Stimulated activated CD4-positive, alpha-beta T cell treated with anti-CD3 and anti-CD28 coated beads, Interleukin-15, amount 100 ng/mL, for 1 hour (primary cell): ENCODE results near the gene CTSZ.
"Not testable (repeated sequence)": the region's sequence is repeated elsewhere in the genome, so short reads cannot be mapped to it uniquely, and the experiment has no call there.

ENCODE experiments used
- DNase-seq, 2 donors: peaks; one replicate each; pipeline ENCODE4 v3.0.0-alpha.2; 2020; ENCODE audit warnings: low read depth in 1 of 2, low spot score in 1 of 2

Gene CTSZ

DNA sequence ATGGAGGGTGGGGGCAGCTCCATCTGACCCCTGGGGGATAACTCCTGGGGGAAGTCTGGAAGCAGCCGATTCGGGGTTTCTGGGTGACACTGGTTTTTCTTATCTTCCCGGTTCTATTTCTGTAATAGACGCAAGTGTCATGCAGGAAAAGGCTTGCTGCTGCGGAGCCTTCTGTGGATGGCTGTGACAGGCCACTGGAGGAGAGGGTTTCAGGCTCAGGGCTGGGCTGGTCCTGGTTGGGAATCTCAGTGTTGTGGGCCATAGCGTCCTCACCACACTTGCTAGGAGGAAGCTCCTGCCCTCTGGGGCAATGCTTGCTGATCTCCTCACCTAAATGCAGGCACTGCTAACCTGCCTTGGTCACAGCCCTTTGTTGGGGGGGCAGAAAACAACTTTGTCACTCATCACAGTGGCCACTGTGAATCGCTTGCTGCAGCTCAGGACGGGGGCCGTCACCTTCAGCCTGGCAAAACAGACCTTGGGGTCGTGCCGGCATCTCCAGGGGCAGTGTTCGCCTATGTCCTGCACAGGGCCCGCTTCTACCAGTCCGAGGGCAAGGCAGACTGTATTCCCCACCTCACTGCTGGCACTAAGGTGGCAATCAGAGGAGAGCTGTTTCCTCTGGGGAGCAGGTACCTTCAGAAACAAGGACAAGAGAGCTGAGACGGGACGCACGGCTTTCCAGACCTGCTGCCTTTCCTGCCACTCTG lies 7.8 kb upstream of the CTSZ start:
- no peak for DNase-seq

DNA sequence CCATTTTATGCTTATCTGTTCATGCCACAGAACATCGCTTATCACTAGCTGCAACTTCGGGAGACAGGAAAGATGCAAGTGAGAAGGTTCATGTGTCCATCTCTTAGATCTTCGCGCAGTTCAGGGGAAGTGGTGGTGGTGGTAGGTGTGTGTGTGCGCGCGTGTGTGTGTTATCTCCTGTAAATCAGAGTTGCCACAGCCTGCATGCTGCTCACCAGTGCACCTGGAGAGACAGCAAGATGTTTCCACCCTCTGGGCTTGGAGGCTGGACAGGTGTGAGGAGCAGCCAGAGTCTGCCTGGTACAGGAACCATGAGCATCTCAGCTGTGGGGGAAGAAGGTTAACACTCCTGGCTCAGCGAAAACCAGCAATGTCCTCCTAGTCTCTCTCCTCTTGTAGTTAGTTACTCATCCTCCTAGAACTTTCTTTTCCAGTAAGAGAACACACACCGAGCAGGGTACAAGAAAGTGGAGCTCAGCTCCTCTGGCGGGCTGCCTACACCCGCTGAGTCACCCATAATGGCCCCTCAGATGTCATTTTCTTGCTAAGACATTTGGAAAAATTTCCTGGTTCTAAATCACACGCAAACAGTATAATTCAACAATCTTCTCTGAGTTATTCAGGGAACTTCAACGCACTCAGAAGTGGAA lies 7.0 kb upstream of the CTSZ start:
- DNase-seq, result no peak

DNA sequence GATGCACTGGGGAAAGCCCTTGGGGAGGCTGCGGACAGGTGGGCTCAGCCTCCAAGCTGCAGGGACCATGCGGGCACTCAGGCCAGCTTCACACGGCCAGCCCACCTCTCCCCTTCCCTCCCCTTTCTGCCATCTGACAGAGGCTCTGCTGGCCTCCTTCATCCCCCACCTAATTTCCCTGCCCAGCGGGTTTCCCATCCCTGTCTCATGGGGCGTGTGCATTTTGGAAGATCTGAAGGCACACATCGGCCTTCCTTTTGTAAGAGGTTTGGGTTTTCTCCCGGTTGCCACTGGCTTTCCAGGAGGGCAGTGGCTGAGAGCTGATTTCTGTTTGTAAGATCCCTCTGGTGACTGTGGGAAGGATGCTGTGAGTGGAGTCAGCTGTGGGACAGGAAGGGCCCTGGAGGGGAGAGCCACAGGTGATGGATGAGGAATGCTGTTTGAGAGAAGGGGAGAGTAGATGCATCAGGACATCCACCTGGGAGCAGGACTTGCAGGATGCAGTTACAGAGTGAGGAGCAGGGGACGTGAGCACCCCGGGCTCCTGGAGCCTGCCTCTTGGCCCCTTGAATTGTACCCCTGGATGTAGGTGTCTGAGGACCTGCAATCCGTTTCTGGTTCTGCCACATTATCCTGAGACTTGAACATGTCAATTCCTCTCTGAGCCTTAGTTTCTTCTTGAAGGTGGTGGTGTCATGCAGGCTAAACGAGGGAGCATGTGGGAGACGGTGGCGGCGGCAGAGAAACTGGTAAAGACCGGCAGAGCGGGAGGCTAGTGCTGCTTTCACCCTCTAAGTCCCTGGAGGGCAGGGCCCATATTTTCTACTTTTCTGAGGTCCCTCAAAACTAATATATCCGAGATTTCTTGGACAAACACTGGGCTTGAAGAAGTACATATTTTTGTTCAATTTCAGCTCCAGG lies 6.2 kb upstream of the CTSZ start:
- DNase-seq, result no peak

DNA sequence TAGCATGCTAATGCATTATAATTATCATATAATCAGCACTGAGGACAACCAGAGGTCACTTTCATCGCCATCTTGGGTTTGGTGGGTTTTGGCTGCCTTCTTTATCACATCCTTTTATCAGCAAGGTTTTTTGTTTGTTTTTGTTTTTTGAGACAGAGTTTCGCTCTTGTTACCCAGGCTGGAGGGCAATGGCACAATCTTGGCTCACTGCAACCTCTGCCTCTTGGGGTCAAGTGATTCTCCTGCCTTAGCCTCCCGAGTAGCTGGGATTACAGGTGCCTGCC lies 4.8 kb upstream of the CTSZ start:
- DNase-seq, result not testable (repeated sequence)

DNA sequence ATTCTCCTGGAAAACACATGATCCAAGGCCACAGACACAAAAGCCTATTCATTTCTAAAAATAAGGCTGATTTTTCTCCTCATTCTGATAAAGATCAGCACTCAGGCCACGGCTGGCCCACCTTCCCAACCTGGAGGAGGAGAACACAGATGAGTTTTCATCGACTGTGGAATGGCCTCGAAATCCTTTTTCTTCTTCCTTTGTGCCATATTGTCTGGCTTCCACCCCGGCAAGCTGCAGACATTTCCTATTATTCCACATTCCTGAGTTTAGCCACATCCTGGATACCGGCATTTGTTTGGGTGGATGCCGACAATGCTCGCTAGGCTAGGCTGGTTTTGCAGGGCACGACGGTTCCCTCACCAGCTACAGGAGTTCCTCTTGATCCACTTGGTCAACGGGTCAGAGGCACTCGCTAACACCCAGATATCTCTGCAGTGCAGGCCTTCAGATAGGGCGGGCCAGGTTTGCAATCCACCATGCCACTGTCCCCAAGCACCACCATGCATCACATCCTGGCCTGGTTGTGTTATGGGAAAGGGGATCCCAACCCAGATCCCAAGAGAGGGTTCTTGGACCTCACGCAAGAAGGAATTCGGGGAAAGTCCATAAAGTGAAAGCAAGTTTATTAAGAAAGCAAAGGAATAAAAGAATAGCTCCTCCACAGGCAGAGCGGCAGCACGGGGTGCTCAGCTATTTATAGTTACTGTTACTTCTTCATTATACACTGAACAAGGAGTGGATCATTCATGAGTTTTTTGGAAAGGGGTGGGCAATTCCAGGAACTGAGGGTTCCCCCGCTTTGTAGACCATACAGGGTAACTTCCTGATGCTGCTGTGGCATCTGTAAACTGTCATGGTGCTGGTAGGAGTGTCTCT lies 4.2 kb upstream of the CTSZ start:
- DNase-seq, result no peak

DNA sequence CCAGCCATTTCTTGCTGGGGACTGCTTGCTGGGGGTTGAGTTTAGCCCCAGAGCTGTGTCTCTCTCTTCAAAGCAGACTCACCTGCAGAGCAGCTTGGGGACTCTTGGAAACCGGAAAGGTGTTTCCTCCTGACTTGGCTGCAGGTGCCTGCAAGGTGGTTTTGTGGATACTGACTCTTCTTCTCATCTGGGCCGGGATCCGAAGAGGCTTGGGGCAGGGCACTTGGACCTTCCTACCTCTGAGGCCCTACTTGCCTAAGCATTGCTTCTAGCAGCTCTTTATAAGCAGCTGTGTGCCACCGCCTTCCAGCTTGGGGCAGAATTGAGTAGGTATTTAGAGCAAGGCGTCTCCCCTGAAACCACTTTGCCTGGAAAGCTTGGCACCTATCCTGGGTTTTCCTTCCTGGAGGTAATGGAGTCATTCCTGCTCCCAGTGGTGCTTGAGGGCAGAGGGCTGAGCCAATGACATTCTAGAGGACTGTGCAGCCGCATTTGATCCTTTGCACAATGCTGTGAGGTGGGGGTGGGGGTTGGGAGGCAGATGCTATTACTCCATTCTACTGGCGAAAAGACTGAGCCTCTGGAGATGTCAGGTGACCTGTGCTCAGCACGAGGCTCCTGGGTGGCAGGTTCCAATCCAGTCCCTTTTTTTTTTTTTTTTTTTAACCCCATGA lies 3.4 kb upstream of the CTSZ start:
- DNase-seq, result no peak

DNA sequence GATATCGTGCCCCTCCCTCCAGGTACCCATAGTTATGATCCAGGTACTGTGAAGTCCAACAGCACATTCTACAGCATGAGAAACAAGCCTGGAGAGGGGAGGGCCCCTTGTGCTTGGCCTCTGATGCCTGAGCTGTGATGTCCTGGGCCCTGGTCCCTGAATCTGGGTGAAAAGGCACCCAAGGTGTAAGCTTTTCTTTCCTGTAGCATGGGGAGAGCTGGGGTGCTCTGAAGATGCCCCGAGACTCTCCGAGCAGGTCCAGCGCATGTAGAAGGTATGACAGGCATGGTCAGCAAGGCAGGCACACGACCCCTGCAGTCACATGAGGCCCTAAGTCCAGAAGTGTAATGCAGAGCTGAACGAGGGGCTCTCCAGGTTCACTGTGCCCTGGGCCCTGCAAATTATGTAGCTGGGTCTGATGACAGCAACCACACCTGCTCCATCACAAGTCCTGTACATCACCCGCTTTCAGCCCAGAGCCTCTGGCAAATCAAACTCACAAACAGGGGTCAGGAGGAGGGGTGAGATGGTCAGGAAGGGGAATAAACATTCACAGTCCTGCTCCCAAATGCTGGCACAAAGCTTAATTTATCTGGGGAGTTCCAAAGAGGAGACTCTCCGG lies 1.8 kb upstream of the CTSZ start:
- no peak for DNase-seq

DNA sequence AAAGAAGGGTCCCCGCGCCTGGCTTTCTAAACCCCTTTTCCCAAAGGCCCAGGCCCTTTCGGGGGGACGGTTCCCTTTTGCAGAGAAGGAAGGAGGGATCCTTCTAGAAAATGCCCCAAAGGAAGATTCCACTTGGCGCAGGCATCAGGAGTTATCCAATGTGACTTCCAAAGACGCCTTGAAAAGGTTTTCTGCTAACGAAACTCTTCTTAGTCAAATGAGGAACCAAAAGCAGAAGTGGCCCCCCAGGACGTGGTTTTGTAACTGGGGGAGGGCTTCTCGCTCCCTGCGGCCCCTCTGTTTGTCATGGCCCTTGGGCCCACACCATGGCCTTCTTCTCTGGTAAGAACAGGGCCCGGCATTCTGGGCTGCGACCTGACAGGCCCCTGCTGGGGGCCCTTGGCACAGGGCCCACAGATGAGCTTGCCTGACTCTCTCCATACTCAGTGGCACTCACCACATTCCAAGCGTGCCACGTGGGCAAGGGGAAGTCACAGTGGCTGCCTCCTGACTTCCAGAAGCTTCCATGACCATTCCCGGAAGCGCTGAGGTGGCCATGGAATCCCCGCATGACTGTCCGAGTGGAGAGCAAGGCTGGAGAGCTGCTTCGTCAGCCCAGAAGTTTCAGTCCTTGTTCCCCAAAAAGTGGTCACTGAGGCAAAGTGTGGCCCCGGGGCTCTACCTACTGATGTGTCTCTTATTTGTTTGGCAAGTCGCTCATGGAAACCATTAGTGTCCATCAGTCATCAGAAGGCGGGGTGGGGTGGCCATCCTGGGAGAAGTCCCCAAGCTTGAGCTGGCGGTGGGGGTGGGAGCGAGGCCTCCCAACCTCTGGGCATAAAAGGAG lies 834 bp upstream of the CTSZ start:
- no peak for DNase-seq

DNA sequence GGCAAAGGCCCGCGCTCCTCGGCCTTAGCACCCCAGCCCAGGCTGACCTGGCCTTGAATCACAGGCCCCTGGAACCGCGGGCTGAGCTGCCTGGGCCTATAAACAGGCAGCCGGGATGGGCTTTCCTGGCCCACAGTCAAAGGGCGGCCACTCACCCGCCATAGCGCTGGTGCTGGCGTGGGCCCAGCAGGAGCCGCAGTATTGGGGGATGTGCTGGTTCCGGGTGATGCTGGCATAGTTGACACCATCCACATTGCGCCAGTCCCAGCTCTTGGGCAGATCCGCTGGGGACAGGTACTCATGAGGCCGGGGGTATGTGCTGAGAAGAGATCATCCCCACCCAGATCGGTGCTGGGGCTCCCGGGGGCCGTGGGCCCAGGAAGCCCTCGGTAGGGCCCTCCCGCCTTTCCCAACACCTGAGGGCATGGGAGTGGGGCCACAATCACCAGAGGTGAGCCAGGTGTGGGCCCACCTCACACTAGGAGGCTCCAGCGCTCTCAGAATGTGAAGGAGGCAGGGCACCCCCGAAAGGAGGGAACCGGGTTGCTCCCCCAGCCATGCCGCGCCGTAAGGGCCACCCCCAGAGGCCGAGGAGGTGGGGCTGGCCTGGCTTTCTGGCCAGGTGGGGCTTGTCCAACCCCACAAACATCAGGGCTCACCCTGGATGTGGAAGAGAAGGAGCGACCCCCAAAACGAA lies 739 bp downstream of the CTSZ start:
- DNase-seq, result no peak

DNA sequence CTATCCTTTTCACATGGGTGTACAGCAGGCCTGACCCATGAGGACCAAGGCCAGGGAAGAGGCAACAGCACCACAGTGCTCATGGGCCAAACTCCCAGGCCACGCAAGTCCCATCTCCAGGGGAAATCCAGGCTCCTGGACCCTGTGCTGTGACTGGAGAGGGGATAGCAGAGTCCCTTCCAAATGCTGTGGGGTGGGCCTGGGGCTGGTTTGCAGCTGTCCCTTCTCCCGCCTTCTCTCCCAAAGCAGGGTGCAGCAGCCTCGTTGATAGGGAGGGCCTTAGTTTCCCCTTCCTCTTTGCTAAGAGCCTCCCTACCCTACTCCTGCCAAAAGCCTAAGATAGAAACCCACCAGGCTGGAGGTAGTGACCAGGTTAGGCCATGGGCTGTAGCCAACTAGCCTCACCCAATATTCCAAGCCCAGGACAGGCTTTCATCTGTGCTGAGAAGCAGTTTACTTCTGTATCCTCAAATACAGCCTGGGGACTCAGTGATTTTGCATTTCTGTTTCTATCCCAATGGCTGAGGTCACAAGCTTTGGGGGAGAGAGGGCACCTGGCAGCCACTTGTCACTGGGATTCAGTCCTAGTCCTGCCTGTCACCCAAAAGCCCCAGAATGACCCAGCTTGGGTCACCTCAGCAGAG lies 1.4 kb downstream of the CTSZ start:
- no peak for DNase-seq

DNA sequence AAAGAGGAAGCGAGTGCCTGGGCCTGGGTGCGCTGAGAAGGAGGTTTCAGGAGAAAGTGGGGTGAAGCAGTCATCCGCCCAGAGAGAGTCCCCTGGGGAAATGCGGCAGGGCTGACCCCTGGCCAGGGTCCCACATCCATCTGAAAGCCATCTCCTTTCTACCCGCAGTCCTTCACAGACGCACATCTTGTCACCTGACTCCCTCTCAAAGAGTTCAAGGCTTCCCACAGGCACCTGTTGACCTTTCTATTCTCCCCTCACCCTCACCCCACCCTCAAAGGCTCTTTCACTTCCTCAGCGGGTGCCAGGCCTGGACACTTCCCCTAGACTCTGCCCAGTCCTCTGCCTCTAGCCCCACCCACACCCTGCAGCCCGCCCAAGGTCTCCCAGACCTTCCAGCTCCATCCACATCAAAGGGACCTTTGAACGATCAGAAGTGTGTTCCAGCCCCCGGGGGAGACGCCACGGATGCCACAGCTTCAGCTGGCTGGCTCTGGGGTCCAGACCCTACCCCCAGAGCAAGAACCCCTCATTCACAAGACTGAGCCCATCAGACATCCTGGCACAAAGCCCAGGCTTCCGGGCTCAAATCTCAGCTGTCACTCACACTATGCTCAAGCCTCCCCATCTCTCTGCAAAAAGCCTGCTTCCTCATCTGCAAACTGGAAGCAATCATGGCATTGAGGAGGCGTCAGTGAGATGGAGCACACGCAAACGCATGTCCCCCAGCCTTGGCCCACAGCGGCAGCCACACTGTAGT lies 2.1 kb downstream of the CTSZ start:
- DNase-seq, result no peak

DNA sequence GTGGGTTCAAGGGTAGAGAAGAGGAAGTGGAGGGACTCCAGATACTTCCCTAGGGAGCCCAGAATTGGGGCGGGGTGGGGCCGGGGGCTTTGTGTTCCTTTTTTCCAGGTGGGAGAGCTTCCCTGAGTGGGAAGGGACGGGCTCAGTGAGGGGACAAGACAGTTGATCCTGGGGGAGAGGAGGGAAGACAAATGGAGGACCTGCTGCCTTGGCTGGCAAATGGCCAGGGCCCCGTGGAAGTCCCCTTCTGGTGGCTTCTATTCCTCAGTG lies 2.6 kb downstream of the CTSZ start:
- DNase-seq, result peak in 1 of 2 donors; percentile 37

DNA sequence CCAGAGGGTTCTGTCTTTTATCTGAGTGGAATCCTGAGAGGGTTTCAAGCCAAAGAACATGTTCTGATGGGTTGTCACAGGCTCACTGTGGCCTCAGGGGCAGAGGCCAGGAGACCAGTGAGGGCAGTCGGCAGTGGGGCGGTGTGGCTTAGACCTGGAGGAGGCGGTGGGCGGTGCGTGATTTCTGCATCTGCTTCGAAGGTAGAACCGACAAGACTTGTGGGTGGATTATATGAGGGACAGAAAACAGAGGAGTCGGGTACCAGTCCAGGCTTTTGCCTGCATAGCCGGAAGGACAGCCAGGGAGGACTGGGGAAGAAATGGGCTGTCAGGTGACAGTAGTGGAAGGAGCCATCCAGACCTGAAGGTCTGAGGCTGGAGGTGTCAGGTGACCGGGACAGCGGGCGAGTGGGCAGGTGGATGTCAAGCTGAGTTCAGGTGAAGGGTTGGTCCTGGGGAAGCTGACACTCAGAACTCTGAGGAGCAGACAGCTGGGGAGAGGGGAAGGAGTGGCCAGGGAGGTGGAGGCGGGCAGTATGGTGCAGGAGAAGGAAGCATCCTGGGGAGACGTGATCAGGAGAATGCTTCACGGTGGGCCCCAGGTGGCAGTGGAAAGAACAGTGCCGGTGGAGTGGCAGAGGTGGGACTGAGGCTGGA lies 3.1 kb downstream of the CTSZ start:
- DNase-seq, result no peak

DNA sequence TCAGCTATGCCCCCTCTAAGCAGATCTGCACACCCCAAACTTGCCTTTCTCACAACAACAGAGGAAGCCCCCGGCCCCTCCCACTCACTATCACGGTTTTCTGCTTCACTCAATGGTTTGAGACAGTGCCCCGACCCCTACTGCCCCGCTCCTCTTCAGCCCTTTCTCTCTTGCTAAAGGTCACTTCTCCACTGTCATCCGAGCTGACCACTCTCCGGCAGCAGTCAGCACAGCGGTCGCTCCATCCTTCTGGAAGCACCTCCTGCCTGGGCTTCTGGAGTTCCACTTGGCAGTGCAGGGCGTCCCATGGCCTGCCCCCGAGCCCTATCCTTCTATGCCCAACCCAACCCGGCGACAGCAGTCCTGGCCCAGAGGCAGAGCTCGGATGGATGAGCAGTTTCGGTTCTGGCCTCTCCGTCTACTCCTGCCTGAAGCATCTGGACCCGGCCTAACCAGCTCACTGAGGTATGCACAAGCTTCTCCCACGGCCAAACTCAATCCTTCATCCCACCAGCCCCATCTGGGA lies 4.1 kb downstream of the CTSZ start:
- no peak for DNase-seq

DNA sequence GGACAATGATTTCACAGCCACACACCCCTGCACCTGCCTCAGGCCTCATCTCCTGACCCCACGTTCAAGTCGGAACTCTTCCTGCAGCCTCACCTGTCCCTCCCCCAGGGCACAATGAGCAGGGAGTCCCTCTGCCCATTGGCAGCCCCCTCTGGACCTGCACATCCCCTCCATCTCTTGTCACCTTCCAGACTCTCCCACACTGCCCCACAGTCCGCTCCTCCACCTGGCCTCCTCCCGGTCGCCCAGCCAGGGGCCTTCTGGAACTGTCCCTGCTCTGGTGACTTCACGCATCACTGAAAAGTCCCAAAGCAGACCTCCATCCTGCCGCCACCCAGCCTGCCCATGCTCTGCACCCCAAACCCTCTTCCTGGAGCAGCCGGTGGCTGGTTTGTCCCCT lies 4.7 kb downstream of the CTSZ start:
- DNase-seq, result no peak

DNA sequence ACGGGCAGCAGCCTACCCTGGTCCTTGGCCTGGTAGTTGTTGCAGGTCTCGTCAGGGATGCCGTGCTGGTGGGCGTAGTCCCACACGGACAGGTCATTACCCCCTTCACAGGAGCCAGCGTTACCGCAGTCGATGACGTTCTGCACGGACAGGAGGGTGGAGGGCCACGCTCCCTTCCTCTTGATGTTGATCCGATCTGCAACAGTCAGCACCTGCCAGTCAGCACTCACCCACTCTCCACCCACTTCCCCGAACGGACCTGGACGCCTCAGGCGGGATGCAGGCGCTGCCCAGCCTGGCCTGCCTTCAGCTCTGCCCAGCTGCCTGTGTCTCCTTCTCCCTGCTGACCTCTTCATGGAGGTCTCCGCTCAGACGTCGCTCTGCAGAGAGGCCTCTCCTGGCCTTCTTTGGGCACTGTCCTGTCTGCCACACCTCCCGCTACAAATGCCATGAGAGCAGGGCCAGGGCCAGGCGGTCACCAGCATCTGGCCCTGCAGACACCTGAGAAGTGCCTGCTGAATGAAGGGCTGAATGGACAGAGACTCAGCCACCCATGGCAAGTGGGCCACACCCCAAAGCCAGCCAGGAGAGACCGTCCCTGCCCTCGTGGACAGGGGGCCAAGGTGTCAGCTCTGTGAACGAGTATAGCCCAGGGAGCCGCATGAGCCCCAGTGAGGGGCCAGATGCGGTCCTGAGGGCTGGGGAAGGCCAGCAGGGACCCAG lies 5.4 kb downstream of the CTSZ start:
- DNase-seq, result no peak
